RWPE2 (cell line): Measurements from ENCODE around the gene VWF.

ENCODE experiments used
- ATAC-seq: fragments of 200-7000 bp; cut with Tn5 transposase; 3 replicates; pipeline ENCODE4 v1.9.1; 2021; ENCODE audit warnings: low read depth
- DNase-seq: peaks from one replicate; pipeline ENCODE4 v3.0.0-alpha.2; 2020; ENCODE audit warnings: low spot score
- H3K27ac ChIP-seq: fragments of 450-650 bp; 2 replicates; pipeline ENCODE4 v1.5.1; 2017; ENCODE audit warnings: mild to moderate bottlenecking; ENCODE audit not compliant: poor library complexity, severe bottlenecking
- H3K27me3 ChIP-seq: fragments of 250-450 bp; sonication (Bioruptor Pico); 2 replicates; pipeline ENCODE4 v1.5.1; 2021; ENCODE audit warnings: mild to moderate bottlenecking, moderate library complexity; ENCODE audit not compliant: insufficient read depth, poor library complexity, severe bottlenecking
- H3K36me3 ChIP-seq: fragments of 250-450 bp; sonication (Bioruptor Pico); 2 replicates; pipeline ENCODE4 v1.5.1; 2020; ENCODE audit warnings: low read depth, mild to moderate bottlenecking, moderate library complexity
- H3K4me1 ChIP-seq: fragments of 250-450 bp; sonication (Bioruptor Pico); 2 replicates; pipeline ENCODE4 v1.5.1; 2021; ENCODE audit warnings: mild to moderate bottlenecking, moderate library complexity; ENCODE audit not compliant: insufficient read depth, poor library complexity, severe bottlenecking
- H3K4me3 ChIP-seq: fragments of 250-450 bp; sonication (Bioruptor Pico); 2 replicates; pipeline ENCODE4 v1.5.1; 2021; ENCODE audit warnings: mild to moderate bottlenecking, moderate library complexity; ENCODE audit not compliant: severe bottlenecking
- H3K9me3 ChIP-seq: fragments of 250-450 bp; sonication (Bioruptor Pico); 2 replicates; pipeline ENCODE4 v1.5.1; 2021; ENCODE audit warnings: mild to moderate bottlenecking, moderate library complexity; ENCODE audit not compliant: severe bottlenecking
- CTCF ChIP-seq: fragments of 450-650 bp; IDR thresholded peaks from one replicate; pipeline ENCODE4 v1.5.1; 2017; ENCODE audit warnings: mild to moderate bottlenecking, moderate library complexity; ENCODE audit not compliant: poor library complexity, severe bottlenecking

The VWF gene

GRCh38 chr12:6124411-6125309, at the start of gene VWF:
TSS of gene VWF (minus strand) at chr12:6124670. CDS start at chr12:6123196, 1,474 bp downstream.
- no peaks in the 10 kb centered on the region for H3K36me3 ChIP-seq
- DNase-seq (peak; percentile 14), ATAC-seq (no peak)
- H3K4me1 ChIP-seq: peaks cover 7% of the 10 kb centered on the region
- H3K27me3 ChIP-seq: no peaks in the 10 kb centered on the region
- H3K4me3 ChIP-seq: no peak within 1 kb of the TSS
- no peaks in the 10 kb centered on the region for H3K9me3 ChIP-seq
- no peak within 1 kb of the TSS for H3K27ac ChIP-seq
- TF ChIP-seq CTCF: no peak

- DNase-seq (no peak), ATAC-seq (no peak)
- Histone ChIP-seq H3K27me3 (no peaks in the 10 kb centered on the region), H3K9me3 (no peaks in the 10 kb centered on the region), H3K4me1 (peaks cover 8% of the 10 kb centered on the region), H3K36me3 (no peaks in the 10 kb centered on the region), H3K27ac (no peak overlapping the region), H3K4me3 (no peak overlapping the region)
- no peak for TF ChIP-seq CTCF
Measured at GRCh38 chr12:6172862-6173261, 48.4 kb upstream of the VWF start.

- Histone ChIP-seq H3K27me3 (no peaks in the 10 kb centered on the region), H3K4me3 (no peak overlapping the region), H3K4me1 (peaks cover 16% of the 10 kb centered on the region), H3K36me3 (no peaks in the 10 kb centered on the region), H3K27ac (no peak overlapping the region), H3K9me3 (no peaks in the 10 kb centered on the region)
- ATAC-seq: no peak
- no peak for TF ChIP-seq CTCF
- DNase-seq: no peak
Measured at GRCh38 chr12:6172086-6172485, 47.6 kb upstream of the VWF start.

GRCh38 chr12:6171409-6172015, 47.0 kb upstream of the VWF start:
- Histone ChIP-seq H3K27ac (no peak overlapping the region), H3K9me3 (no peaks in the 10 kb centered on the region), H3K27me3 (no peaks in the 10 kb centered on the region), H3K36me3 (no peaks in the 10 kb centered on the region), H3K4me3 (no peak overlapping the region), H3K4me1 (peaks cover 20% of the 10 kb centered on the region)
- TF ChIP-seq CTCF: no peak
- no peak for ATAC-seq
- no peak for DNase-seq
